Pulmonary artery endothelial cell (primary cell): Measurements from ENCODE around the gene FLAD1. TPM values are rescaled to one million over a fixed set of nuclear protein-coding genes. Genes with fewer than 3 reads are reported as not detected.
A peak's percentile ranks its signal among the peaks of the same experiment; 100 is the strongest.

Experiments
- DNase-seq: peaks from one replicate; pipeline ENCODE4 v3.0.0-alpha.2; 2011; ENCODE audit warnings: low read depth, low spot score
- total RNA-seq: library from RNA; depleted of rRNA; stranded (reverse); fragments of >200 nt; gene quantifications from 2 replicates; pipeline ENCODE4 v1.2.3, GENCODE V29; 2014

The FLAD1 gene
- 29.5 TPM in 2 replicates for total RNA-seq

GRCh38 chr1:154982897-154983648 is at the start of gene FLAD1:
FLAD1 (plus strand) TSS chr1:154983344; CDS start chr1:154983695, 351 bp downstream.
- peak; percentile 99 for DNase-seq

GRCh38 chr1:154934358-154934948 is 48.7 kb upstream of the FLAD1 start:
- DNase-seq: no peak

GRCh38 chr1:154935749-154936554 is 47.2 kb upstream of the FLAD1 start:
- DNase-seq: no peak

GRCh38 chr1:154936555-154937084 is 46.5 kb upstream of the FLAD1 start, which contains the start of gene PMVK:
PMVK (minus strand) TSS chr1:154936719; CDS start chr1:154936685, 34 bp downstream.
- DNase-seq: peak; percentile 89

- peak; percentile 86 for DNase-seq
Observed at GRCh38 chr1:154937085-154937987, 45.8 kb upstream of the FLAD1 start.

- DNase-seq: no peak
Observed at GRCh38 chr1:154937988-154938386, 45.2 kb upstream of the FLAD1 start.

GRCh38 chr1:154938604-154939399 is 44.3 kb upstream of the FLAD1 start:
- no peak for DNase-seq

- DNase-seq: no peak
Observed at GRCh38 chr1:154940213-154940560, 43.0 kb upstream of the FLAD1 start.

GRCh38 chr1:154940651-154941194 is 42.4 kb upstream of the FLAD1 start:
- DNase-seq: no peak

GRCh38 chr1:154941333-154942013 is 41.7 kb upstream of the FLAD1 start:
- DNase-seq: no peak

- DNase-seq: no peak
Observed at GRCh38 chr1:154943649-154944400, 39.3 kb upstream of the FLAD1 start.

GRCh38 chr1:154944401-154945159 is 38.6 kb upstream of the FLAD1 start:
- no peak for DNase-seq

GRCh38 chr1:154945160-154945961 is 37.8 kb upstream of the FLAD1 start:
- no peak for DNase-seq

GRCh38 chr1:154945962-154946850 is 36.9 kb upstream of the FLAD1 start:
- no peak for DNase-seq

- no peak for DNase-seq
Observed at GRCh38 chr1:154948079-154948478, 35.1 kb upstream of the FLAD1 start.
